ENCODE measurements around the gene CAPS2.

The CAPS2 gene

DNA sequence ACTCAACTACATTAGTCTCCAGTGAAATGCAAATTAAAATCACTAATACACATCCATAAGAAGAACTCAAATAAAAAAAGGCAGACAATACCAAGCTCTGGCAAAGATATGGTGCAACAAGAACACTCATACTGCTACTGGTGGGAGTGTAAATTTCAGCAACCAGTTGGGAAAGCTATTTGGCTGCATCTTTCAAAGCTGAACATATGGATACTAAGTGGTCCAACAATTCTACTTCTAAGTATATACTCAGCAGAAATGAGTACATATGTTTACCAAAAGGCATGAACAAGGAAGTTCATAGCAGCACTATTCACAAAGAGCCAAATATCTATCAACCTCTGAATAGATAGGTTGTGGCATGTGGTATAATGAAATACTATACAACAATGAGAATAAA is 27.3 kb downstream of the CAPS2 start:
- no peak for DNase-seq

DNA sequence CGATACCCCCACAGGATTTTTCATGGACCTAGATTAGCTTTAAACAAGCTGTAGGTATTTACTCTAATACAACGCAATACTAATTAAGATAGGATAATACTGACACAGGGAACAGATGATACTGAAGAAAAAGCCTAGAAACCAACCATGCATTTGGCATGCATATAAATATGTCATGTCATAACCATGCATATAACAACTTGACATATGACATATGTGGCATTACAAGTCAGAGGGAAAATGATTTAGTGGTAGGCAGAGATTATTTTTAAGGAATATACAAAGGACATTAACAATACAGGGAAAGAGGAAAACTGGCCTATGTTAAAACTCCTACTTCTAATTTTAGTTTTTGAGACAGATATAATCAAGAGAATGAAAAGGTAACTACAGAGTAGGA is 27.9 kb downstream of the CAPS2 start:
- DNase-seq, result no peak

DNA sequence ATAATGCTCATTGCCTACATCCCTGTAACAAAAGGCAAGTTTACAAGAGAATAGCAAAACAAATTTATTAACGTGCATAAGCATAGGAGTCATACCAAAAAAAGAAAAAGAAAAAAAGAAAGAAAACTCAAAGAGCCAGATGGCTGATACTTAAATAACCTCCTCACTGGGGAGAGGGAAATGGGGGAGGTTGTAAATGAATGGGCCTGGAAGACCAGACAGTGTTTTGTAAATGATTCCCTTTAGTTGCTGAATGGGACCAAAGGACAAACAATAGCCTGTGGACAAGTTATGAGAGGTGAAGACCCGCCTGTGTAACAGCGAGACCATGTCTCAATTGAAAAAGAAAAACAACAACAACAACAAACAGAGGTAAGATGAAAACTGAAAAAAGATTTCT is 35.3 kb downstream of the CAPS2 start:
- DNase-seq, result no peak

DNA sequence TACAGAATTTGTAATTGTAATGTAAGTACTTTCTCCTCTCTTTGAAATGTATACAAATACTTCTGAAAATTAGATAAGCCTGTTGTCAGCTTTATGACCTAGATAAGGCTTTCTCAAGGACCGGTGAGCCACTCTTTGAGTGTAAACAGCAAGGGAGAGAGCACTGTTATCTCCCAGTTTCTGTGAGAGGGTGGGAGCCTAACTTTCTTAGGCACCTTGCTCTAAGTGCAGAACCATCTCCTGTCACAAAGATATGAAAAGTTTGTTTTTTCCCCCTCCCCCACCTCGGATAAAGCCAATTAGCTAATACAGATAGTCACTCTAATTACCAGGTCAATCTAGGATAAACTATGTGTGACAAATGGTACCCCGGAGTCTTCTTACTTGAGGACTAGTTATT is 35.8 kb downstream of the CAPS2 start:
- DNase-seq, result no peak

DNA sequence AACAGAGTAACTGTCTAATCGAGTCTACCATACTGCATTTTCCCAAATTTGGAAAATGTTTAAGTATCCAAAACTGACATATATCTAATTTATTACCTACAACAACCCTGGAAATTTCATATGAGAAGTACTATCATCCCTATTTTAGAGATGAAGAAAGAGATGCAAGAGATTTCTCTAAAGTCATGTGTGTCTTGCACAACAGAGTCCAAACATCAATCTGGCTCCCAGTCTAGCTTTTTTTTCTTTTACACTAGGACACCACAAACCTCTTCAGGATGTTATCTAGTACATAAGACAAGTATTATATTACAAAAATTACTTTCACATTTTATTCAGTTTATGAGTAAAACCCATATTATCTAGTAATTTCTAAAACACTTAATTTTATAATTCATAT is 39.1 kb downstream of the CAPS2 start:
- no peak for DNase-seq

DNA sequence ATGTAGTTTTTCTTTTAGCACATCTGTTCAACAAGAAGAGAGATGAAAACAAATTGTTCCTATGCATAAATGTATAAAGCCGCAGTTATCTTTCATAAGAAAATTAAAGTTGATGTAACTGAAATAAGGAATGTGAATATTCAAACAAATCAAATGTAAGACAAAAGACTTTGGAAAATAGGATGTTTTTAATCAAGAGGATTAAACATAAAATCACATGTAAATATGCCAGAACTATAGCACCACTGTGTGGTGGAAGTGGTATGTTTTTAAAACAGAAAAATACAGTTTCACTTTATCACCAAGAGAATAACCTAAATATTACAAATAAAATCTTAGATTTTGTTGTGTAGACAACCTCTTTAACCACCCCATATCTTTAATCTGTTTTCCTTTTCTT is 40.4 kb downstream of the CAPS2 start:
- no peak for DNase-seq

DNA sequence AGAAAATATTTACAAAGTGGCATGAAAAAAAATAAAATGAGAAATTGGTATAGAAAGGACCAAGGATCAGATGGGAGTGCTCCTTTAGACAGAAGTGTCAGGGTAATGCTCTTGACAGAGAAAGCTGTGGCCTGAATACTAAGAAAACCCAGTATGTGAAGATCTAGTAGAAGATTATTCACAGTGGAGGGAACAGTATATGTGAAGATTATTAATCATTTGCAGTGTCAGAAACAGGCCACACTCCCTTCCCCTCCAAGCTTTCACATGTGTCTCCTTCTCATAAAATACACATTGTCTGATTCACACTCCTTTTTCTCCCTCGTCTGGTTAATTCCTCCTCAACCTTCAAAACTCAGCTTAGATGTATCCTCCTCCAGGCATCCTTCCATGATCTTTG is 41.3 kb downstream of the CAPS2 start:
- no peak for DNase-seq

DNA sequence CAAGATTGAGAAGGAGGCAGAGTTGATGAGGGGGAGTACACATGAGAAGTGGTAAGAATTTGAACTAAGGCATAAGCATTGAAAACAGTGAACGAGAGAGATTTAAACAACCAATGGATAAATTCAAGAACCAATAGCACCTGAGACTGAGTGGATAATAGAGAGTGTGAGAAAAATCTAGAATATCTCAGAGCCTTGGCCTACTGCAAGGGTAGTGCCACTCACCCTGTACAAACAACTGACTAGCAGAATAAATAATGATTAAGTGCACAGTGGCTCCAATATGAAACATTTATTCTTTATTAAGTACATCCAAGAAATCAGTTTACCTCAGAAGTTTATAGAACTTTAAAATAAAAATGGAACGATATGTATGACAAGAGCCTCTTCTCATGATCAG is 54.4 kb downstream of the CAPS2 start:
- no peak for DNase-seq

DNA sequence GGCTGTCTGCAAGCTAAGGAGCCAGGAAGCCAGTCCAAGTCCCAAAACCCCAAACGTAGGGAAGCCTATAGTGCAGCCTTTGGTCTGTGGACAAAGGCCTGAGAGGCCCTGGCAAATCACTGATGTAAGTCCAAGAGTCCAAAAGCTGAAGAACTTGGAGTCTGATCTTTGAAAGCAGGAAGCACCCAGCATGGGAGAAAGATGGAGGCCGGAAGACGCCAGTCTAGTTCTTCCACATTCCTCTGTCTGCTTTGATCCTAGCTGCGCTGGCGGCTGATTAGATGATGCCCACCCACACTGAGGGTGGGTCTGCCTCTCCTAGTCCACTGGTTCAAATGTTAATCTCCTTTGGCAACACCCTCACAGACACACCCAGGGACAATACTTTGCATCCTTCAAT is 58.5 kb downstream of the CAPS2 start:
- DNase-seq, result no peak

DNA sequence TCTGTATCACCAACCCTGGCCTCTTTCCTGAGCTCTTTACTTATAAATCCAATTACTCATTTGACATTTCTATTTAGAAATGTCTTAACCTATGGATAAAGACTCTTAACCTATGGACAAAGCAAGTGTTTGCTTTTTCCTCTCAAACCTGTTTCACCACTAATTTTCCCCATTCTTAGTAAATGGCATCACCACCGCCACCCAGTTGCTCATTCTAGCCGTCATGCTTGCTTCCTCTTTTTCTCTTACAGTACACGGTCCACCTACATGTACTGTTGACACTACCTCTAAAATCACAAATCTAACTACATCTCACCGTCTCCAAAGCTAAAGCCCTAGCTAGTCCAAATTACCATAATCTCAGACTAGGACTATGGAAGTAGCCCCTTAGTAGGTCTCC is 60.0 kb downstream of the CAPS2 start:
- no peak for DNase-seq

DNA sequence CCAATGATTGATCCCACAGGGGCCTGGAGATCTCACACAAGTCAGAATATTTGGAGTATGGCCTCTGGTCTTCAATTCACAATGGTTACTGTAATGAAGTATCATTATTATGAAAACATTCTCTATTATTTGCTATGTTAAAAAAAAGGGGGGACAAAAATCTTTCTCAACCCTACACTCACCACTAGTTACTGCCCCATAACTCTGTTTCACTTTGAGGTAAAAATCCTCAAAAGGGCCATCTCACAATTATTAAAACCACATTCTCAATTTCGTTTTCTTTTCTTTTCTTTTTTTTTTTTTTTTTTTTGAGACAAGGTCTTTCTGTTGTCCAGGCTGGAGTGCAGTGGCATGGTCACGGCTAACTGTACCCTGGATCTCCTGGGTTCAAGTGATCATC is 60.9 kb downstream of the CAPS2 start:
- DNase-seq, result no peak

DNA sequence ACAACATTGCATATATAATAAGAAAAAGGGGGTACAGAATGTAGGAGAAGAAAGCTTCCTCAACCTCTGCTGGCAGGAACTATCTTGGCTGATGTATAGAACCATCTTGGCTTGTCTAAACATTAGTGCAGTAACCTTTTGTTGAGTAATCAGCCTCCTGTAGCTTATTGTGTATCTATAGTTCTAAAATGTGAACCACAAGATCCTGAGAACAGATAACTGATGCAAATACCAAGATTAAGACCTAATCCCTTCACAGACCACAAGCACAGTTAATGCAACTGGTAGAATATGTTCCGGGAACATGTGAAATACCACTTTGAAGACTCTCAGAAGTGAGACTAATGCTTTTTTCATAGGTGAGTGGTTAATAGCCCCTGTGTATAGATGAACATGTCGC is 69.8 kb downstream of the CAPS2 start:
- DNase-seq, result no peak

DNA sequence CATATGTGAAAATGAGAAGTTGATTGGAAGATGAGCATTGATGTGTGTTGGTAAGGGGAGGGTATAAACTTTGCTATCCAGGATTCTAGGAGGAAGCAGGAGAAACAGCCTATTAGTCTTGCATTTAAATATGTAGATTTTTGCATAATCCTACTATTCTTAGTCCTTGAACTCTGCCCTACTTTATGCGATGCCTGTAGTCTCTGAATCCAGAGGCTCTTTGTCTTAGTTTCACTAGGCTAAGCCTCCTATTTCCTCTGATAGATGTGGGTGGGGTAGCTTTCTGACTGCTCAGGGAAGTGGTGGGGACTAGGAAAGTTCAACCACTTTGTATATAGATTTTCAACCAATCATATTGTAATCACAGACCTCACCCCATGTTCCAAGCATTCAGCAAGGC is 71.0 kb downstream of the CAPS2 start:
- DNase-seq, result no peak

DNA sequence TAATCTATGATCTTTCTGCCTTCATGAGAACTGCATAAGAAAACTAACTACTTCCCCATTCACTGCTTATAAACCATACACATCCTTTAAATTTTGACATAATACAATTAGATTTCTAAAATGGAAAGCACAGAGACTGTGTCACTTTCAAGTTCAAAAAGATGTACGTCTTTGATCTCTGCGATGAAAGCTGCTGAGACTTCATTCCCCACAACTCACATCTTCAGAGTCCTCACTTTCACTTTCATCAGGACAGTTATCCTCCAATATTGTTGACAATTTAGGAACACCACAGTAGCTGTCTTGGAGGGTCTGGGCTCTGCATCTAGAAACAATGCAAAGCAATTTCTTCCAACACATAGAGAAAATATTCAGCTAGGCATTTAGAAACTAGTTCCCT is 72.6 kb downstream of the CAPS2 start:
- DNase-seq, result no peak

DNA sequence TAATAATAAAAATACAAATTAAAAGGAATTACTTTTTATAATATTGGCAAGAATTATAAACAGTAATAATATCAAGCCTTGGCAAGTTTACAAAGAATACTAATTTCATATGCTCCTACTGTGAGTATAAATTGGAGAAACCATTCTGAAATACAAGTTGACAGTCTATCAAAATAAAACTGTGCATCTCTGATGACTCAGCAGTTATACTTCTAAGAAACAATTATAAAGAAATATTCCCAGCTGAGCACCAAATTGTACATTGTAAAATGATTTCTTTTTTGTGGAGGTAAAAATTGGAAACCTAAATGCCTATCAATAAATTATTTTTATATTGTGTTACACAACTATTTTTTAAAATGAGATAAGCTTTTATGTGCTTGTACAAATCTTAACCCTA is 85.0 kb downstream of the CAPS2 start:
- DNase-seq, result no peak

DNA sequence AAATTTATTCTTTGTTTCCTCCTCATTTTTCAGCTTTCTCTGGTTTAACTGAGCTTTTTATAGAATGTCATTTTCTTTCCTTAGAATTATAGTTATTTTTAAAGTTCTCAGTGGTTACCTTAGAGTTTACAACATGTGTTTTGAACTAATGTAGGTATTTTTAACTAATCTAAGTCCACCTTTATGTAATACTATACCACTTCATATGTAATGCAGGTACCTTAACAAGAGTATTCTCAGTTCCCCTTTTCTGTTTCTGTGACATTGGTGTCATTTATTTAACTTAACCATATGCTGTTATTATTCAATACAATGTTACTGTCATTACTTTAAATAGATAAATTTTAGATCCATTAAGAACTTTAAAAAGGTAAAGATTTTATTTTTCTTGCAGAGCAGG is 90.1 kb downstream of the CAPS2 start:
- DNase-seq, result no peak

DNA sequence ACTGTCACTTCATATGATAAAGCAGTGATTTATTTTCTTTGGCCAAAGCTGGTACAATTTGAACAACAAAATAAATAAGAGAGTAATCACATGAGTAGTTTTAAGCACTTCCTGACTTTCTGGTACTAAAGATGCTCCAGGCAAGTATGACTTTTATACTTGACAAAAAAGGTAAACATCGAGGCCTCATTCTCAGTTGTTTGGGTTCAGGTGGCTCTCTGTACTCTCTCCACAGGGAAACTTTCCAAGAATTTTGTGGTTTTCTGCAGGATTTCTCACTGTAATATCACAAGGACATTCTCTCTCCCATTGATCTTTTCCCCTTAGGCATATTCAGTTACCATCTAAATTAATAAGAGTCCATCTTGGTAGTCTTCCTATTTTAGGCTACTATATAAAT is 93.9 kb downstream of the CAPS2 start:
- no peak for DNase-seq

DNA sequence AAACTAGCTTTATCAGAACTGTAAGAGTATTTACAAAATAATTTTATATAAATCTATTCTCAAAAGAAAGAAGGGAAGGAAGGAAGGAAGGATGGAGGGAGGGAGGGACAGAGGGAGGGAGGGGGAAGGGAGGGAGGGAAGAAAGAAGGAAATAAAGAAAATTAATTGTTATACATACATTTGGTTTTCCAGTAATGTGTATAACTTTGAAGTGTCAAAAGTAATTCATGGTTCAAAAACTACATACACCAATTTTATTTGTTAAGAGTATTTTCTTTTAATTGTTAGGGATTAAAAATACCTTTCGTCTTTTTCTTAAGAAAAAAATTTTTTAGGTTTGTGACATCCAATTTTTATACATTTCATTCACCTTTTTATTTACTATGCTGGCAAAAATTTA is 103.0 kb downstream of the CAPS2 start:
- DNase-seq, result no peak

Measured in NCI-H510A treated with DMSO at 0.1 percent for 48 hours (cell line).